Hepatocyte (in vitro differentiated cells): ENCODE results near the gene GARIN5B. TPM values are rescaled to one million over a fixed set of nuclear protein-coding genes. Genes with fewer than 3 reads are reported as not detected.

Source experiments
- DNase-seq: peaks from one replicate; pipeline ENCODE4 v3.0.0-alpha.2; 2016; ENCODE audit warnings: low spot score
- H2AFZ ChIP-seq: fragments of 200-600 bp; sonication (generic); 2 replicates; pipeline ENCODE4 v1.6.0; 2016; ENCODE audit warnings: antibody characterized with exemption, mild to moderate bottlenecking
- H3K27ac ChIP-seq: fragments of 200-600 bp; sonication (generic); 2 replicates; pipeline ENCODE4 v1.5.1; 2016; ENCODE audit warnings: mild to moderate bottlenecking
- H3K27me3 ChIP-seq: fragments of 200-600 bp; sonication (generic); 2 replicates; pipeline ENCODE4 v1.6.1; 2016
- H3K36me3 ChIP-seq: fragments of 200-600 bp; sonication (generic); replicated peaks from 2 replicates; pipeline ENCODE4 v1.5.1; 2016; ENCODE audit warnings: low read depth; ENCODE audit not compliant: insufficient read depth
- H3K4me1 ChIP-seq: fragments of 200-600 bp; sonication (generic); 2 replicates; pipeline ENCODE4 v1.5.1; 2016; ENCODE audit warnings: mild to moderate bottlenecking, moderate library complexity; ENCODE audit not compliant: insufficient read depth
- H3K4me2 ChIP-seq: fragments of 200-600 bp; sonication (generic); 2 replicates; pipeline ENCODE4 v1.6.0; 2016
- H3K4me3 ChIP-seq: fragments of 200-600 bp; sonication (generic); 2 replicates; pipeline ENCODE4 v1.5.1; 2016; ENCODE audit warnings: mild to moderate bottlenecking
- H3K79me2 ChIP-seq: fragments of 200-600 bp; sonication (generic); 2 replicates; pipeline ENCODE4 v1.6.0; 2017; ENCODE audit warnings: mild to moderate bottlenecking
- H3K9me2 ChIP-seq: fragments of 200-600 bp; sonication (generic); replicated peaks from 2 replicates; pipeline ENCODE4 v1.6.0; 2017; ENCODE audit warnings: mild to moderate bottlenecking; ENCODE audit not compliant: insufficient read depth
- H3K9me3 ChIP-seq: fragments of 200-600 bp; sonication (generic); 2 replicates; pipeline ENCODE4 v1.5.1; 2016; ENCODE audit warnings: low read depth, mild to moderate bottlenecking
- H4K20me1 ChIP-seq: fragments of 200-600 bp; sonication (generic); 2 replicates; pipeline ENCODE4 v1.6.0; 2016; ENCODE audit warnings: mild to moderate bottlenecking; ENCODE audit not compliant: insufficient read depth, poor library complexity, severe bottlenecking
- CTCF ChIP-seq: fragments of 200-600 bp; sonication (generic); IDR thresholded peaks from 2 replicates; pipeline ENCODE4 v1.5.1; 2016; ENCODE audit warnings: antibody characterized with exemption, mild to moderate bottlenecking; ENCODE audit not compliant: poor library complexity
- EZH2 ChIP-seq: fragments of 200-600 bp; sonication (generic); IDR thresholded peaks from 2 replicates; pipeline ENCODE4 v1.6.1; 2016; ENCODE audit warnings: antibody characterized with exemption, mild to moderate bottlenecking, borderline replicate concordance
- EZH2phosphoT487 ChIP-seq: fragments of 200-600 bp; sonication (generic); IDR thresholded peaks from one replicate; pipeline ENCODE4 v1.6.1; 2018; ENCODE audit warnings: antibody characterized with exemption, mild to moderate bottlenecking, low read depth, moderate library complexity; ENCODE audit not compliant: unreplicated experiment, severe bottlenecking
- WGBS: methylation state at CpG from one replicate; pipeline ENCODE4 v1.1.6; 2016; ENCODE audit warnings: low lambda C conversion rate; ENCODE audit errors: missing lambda C conversion rate; 5-methylcytosine and 5-hydroxymethylcytosine counted together
- polyA plus RNA-seq: library from polyadenylated mRNA; unstranded; fragments of >200 nt; fragmentation: Nextera tagmentation; extraction: Ambion mirVana; gene quantifications from 2 replicates; pipeline ENCODE4 v1.2.1, GENCODE V29; 2016
- total RNA-seq: library from RNA; depleted of rRNA; stranded (reverse); fragments of >200 nt; gene quantifications from 2 replicates; pipeline ENCODE4 v1.2.3, GENCODE V29; 2014

GARIN5B gene
- total and polyA plus RNA-seq, 2 experiments from 2014 or later = 0.18 TPM; not detected in 1

- DNase-seq = no peak
- H3K79me2 ChIP-seq = no peaks in the 10 kb centered on the region
Measured at GRCh38 chr19:55306712-55307111, 56.3 kb downstream of the GARIN5B start.

GRCh38 chr19:55305983-55306562 lies 57.0 kb downstream of the GARIN5B start:
- DNase-seq = no peak
- Histone ChIP-seq H3K4me3 (no peak overlapping the region), H3K4me2 (no peak overlapping the region), H4K20me1 (no peaks in the 10 kb centered on the region), H3K9me3 (no peaks in the 10 kb centered on the region), H3K36me3 (no peaks in the 10 kb centered on the region), H3K9me2 (no peaks in the 10 kb centered on the region), H2AFZ (no peak overlapping the region), H3K79me2 (no peaks in the 10 kb centered on the region), H3K4me1 (no peaks in the 10 kb centered on the region), H3K27me3 (no peaks in the 10 kb centered on the region), H3K27ac (no peak overlapping the region)
- TF ChIP-seq CTCF (no peak), EZH2 (no peak), EZH2phosphoT487 (no peak)
- WGBS = 97% methylated on average over 16 of the region's 17 CpGs

More at GRCh38 chr19:55306712-55307111, 56.3 kb downstream of the GARIN5B start:
- Histone ChIP-seq H3K4me3 (no peak overlapping the region), H3K27ac (no peak overlapping the region), H2AFZ (no peak overlapping the region), H3K36me3 (no peaks in the 10 kb centered on the region), H3K9me2 (no peaks in the 10 kb centered on the region), H3K27me3 (no peaks in the 10 kb centered on the region), H3K4me2 (no peak overlapping the region), H4K20me1 (no peaks in the 10 kb centered on the region), H3K9me3 (no peaks in the 10 kb centered on the region), H3K4me1 (no peaks in the 10 kb centered on the region)
- TF ChIP-seq CTCF (no peak), EZH2phosphoT487 (no peak), EZH2 (no peak)
- 92% methylated on average over 3 of the region's 3 CpGs for WGBS

GRCh38 chr19:55305491-55305890 lies 57.6 kb downstream of the GARIN5B start:
- Histone ChIP-seq H3K9me2 (no peaks in the 10 kb centered on the region), H3K4me2 (no peak overlapping the region), H3K27ac (no peak overlapping the region), H3K4me3 (no peak overlapping the region), H3K27me3 (no peaks in the 10 kb centered on the region), H3K79me2 (no peaks in the 10 kb centered on the region), H3K9me3 (no peaks in the 10 kb centered on the region), H4K20me1 (no peaks in the 10 kb centered on the region), H3K36me3 (no peaks in the 10 kb centered on the region), H2AFZ (no peak overlapping the region), H3K4me1 (no peaks in the 10 kb centered on the region)
- TF ChIP-seq CTCF (no peak), EZH2 (no peak), EZH2phosphoT487 (no peak)
- DNase-seq = no peak
- 93% methylated on average over 9 of the region's 9 CpGs for WGBS

GRCh38 chr19:55304980-55305379 lies 58.1 kb downstream of the GARIN5B start:
- no peak for DNase-seq
- Histone ChIP-seq H3K9me2 (no peaks in the 10 kb centered on the region), H2AFZ (no peak overlapping the region), H3K4me3 (no peak overlapping the region), H3K79me2 (no peaks in the 10 kb centered on the region), H3K4me2 (no peak overlapping the region), H3K4me1 (no peaks in the 10 kb centered on the region), H3K27me3 (no peaks in the 10 kb centered on the region), H3K36me3 (no peaks in the 10 kb centered on the region), H3K9me3 (no peaks in the 10 kb centered on the region), H3K27ac (no peak overlapping the region), H4K20me1 (no peaks in the 10 kb centered on the region)
- WGBS = 93% methylated on average over 13 of the region's 14 CpGs
- TF ChIP-seq EZH2 = no peak
- no peak for TF ChIP-seq CTCF
- no peak for TF ChIP-seq EZH2phosphoT487
